ENCODE results near the gene OR6S1.

- TF ChIP-seq ZBTB33 (IDR thresholded peaks at IDR 0.05; ENCODE audit: borderline replicate concordance, low read depth) (no peak), CTCF (IDR thresholded peaks at IDR 0.05) (no peak), FOXM1 (IDR thresholded peaks at IDR 0.05; ENCODE audit: low read depth) (no peak), POLR2AphosphoS5 (IDR thresholded peaks at IDR 0.05; ENCODE audit: low read depth, low read length) (no peak), MAX (IDR thresholded peaks at IDR 0.05; ENCODE audit: low read depth) (no peak), MEF2A (IDR thresholded peaks at IDR 0.05; ENCODE audit: borderline replicate concordance, low read depth) (no peak), TAF1 (IDR thresholded peaks at IDR 0.05; ENCODE audit: borderline replicate concordance, low read depth, low read length) (no peak), GABPA (IDR thresholded peaks at IDR 0.05; ENCODE audit: low read depth) (no peak), EP300 (IDR thresholded peaks at IDR 0.05; ENCODE audit: borderline replicate concordance in 1 of 2, low read depth in 1 of 2, low read length in 1 of 2) (no peak)
Observed at GRCh38 chr14:20668969-20669368, 27.5 kb upstream of the OR6S1 start.
